Smooth muscle cell of the pulmonary artery (primary cell): ENCODE measurements around the gene NPTX2. TPM values are rescaled to one million over a fixed set of nuclear protein-coding genes. Genes with fewer than 3 reads are reported as not detected.

Experiments
- total RNA-seq: library from RNA; depleted of rRNA; stranded (reverse); fragments of >200 nt; gene quantifications from 2 replicates; pipeline ENCODE4 v1.2.3, GENCODE V29; 2014

NPTX2 gene, protein sequence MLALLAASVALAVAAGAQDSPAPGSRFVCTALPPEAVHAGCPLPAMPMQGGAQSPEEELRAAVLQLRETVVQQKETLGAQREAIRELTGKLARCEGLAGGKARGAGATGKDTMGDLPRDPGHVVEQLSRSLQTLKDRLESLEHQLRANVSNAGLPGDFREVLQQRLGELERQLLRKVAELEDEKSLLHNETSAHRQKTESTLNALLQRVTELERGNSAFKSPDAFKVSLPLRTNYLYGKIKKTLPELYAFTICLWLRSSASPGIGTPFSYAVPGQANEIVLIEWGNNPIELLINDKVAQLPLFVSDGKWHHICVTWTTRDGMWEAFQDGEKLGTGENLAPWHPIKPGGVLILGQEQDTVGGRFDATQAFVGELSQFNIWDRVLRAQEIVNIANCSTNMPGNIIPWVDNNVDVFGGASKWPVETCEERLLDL
- 3.3 and 5.1 TPM in 2 replicates for total RNA-seq

DNA sequence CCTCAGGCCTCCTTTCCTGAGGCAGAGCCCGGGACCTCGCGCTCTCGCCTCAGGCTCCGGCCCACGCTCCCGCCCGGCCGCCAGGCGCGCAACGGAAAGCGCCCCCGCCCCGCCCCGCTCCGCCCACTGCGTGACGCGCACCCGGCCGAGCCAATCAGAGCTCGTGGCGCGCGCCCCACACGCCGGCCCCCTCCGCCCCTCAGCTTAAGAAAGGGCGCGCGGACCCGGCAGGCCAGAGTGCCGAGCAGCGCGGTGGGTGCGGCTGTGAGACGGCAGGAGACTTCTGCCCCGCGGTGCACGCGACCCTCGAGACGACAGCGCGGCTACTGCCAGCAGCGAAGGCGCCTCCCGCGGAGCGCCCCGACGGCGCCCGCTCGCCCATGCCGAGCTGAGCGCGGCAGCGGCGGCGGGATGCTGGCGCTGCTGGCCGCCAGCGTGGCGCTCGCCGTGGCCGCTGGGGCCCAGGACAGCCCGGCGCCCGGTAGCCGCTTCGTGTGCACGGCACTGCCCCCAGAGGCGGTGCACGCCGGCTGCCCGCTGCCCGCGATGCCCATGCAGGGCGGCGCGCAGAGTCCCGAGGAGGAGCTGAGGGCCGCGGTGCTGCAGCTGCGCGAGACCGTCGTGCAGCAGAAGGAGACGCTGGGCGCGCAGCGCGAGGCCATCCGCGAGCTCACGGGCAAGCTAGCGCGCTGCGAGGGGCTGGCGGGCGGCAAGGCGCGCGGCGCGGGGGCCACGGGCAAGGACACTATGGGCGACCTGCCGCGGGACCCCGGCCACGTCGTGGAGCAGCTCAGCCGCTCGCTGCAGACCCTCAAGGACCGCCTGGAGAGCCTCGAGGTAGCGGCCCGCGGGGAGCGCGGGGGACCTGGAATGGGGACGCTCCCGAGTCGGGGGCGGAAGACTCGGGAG, at the start of gene NPTX2:
TSS of gene NPTX2 (plus strand) at position 235 of the 909 bp plus-strand sequence. CDS start at position 412, 177 bp downstream.

Other genes starting within 250 kb of the NPTX2 start
- 4.1 and 4.2 TPM in 2 replicates for gene BAIAP2L1, start 216.2 kb upstream of the NPTX2 start, total RNA-seq